HepG2 (cell line): Measurements from ENCODE around the gene GPR162. TPM values are rescaled to one million over a fixed set of nuclear protein-coding genes. Genes with fewer than 3 reads are reported as not detected.

Experiments used
- ATAC-seq: fragments of 200-7000 bp; cut with Tn5 transposase; 3 replicates; pipeline ENCODE4 v1.9.1; 2020; ENCODE audit warnings: mild to moderate bottlenecking, moderate library complexity
- Bru-seq: library from RNA; stranded (reverse); fragments of 400-500 nt; gene quantifications from one replicate; lab custom pipeline; 2021; lab: Mats Ljungman, UMichigan
- BruChase-seq, 2 experiments: library from RNA; stranded (reverse); fragments of 400-500 nt; gene quantifications; one replicate each; lab custom pipeline; 2021; lab: Mats Ljungman, UMichigan
- BruUV-seq: library from RNA; stranded (reverse); fragments of 400-500 nt; replicated peaks from 2 replicates; lab custom pipeline; 2021; lab: Mats Ljungman, UMichigan
- CTCF ChIA-PET: fragments of 300-600 bp; formaldehyde crosslinking; extraction: SDS; loops from one replicate; lab custom pipeline; 2021; ENCODE audit warnings: low total read pairs, inconsistent platforms, low intra/inter-chr PET ratio; lab: Yijun Ruan, JAX
- POLR2A ChIA-PET: fragments of 350-600 bp; sonication (Branson Sonifier 250); formaldehyde crosslinking; loops from one replicate; lab custom pipeline; 2020; ENCODE audit warnings: antibody characterized with exemption, inconsistent platforms; lab: Yijun Ruan, JAX
- DNase-seq: peaks from one replicate; pipeline ENCODE4 v3.0.0-alpha.2; 2015; ENCODE audit warnings: low spot score
- FAIRE-seq: peaks from 3 replicates; lab custom pipeline; 2011; peaks lifted over from hg19 to GRCh38; lab: Jason Lieb, UNC
- H2AFZ ChIP-seq: one replicate; pipeline ENCODE4 v1.6.1; 2011; ENCODE audit warnings: low read length, inconsistent platforms
- H3K27ac ChIP-seq: fragments of 300-600 bp; 3 replicates; pipeline ENCODE4 v1.8.0; 2011; ENCODE audit warnings: mixed run types, mild to moderate bottlenecking, mixed read lengths, low read length, inconsistent platforms; ENCODE audit not compliant: insufficient read depth; ENCODE audit errors: extremely low read length
- H3K27me3 ChIP-seq, 2 experiments: fragments of 200-600 bp in 1 of 2; 2 replicates in 1 of 2; 3 replicates in 1 of 2; pipeline versions ENCODE4 v1.6.0 to v1.8.0; 2011; ENCODE audit warnings: low read length in 2 of 2, mild to moderate bottlenecking in 2 of 2, moderate library complexity in 2 of 2, inconsistent platforms in 1 of 2; ENCODE audit not compliant: insufficient read depth in 2 of 2, control insufficient read depth in 1 of 2
- H3K36me3 ChIP-seq, 2 experiments: fragments of 200-600 bp in 1 of 2; replicated peaks in 1 of 2; 2 replicates in 1 of 2; 3 replicates in 1 of 2; pipeline versions ENCODE4 v1.5.1 to v1.8.0; 2011; ENCODE audit warnings: low read length in 2 of 2, inconsistent platforms in 1 of 2; ENCODE audit not compliant: insufficient read depth in 2 of 2, control insufficient read depth in 1 of 2
- H3K4me1 ChIP-seq: 2 replicates; pipeline ENCODE4 v1.5.1; 2012; ENCODE audit warnings: low read length, inconsistent platforms; ENCODE audit not compliant: insufficient read depth
- H3K4me2 ChIP-seq: 2 replicates; pipeline ENCODE4 v1.6.0; 2011; ENCODE audit warnings: low read depth, low read length, inconsistent platforms
- H3K4me3 ChIP-seq, 3 experiments: fragments of 200-600 bp in 1 of 3; sonication (generic), shearing (Covaris generic) in 1 of 3; replicated peaks in 1 of 3; 2 replicates each; pipeline ENCODE4 v1.5.1; 2011 to 2016; ENCODE audit warnings: low read length in 3 of 3, inconsistent platforms in 2 of 3, low read depth in 2 of 3, mild to moderate bottlenecking in 2 of 3, control low read depth in 1 of 3, mixed read lengths in 1 of 3; ENCODE audit not compliant: insufficient read depth in 1 of 3
- H3K79me2 ChIP-seq: one replicate; pipeline ENCODE4 v1.6.1; 2011; ENCODE audit warnings: low read length, inconsistent platforms; ENCODE audit not compliant: insufficient read depth
- H3K9ac ChIP-seq: 2 replicates; pipeline ENCODE4 v1.6.0; 2011; ENCODE audit warnings: mild to moderate bottlenecking, low read depth, low read length, inconsistent platforms; ENCODE audit not compliant: insufficient read depth
- H3K9me3 ChIP-seq: 2 replicates; pipeline ENCODE4 v1.5.1; 2012; ENCODE audit warnings: mild to moderate bottlenecking, low read length
- H4K20me1 ChIP-seq: 2 replicates; pipeline ENCODE4 v1.6.0; 2011; ENCODE audit warnings: inconsistent platforms, mild to moderate bottlenecking, low read length, moderate library complexity; ENCODE audit not compliant: insufficient read depth
- CBFB ChIP-seq: sonication (generic); formaldehyde crosslinking; IDR thresholded peaks from 2 replicates; pipeline ENCODE4 v1.4.0; 2020; ENCODE audit warnings: missing genetic modification reagents
- HNRNPLL ChIP-seq: fragments of 200-400 bp; formaldehyde crosslinking; IDR thresholded peaks from 2 replicates; pipeline ENCODE4 v1.6.1; 2017; ENCODE audit warnings: mild to moderate bottlenecking, low read depth, low read length; ENCODE audit not compliant: poor library complexity, severe bottlenecking
- KDM2A ChIP-seq: sonication (generic); formaldehyde crosslinking; IDR thresholded peaks from 2 replicates; pipeline ENCODE4 v1.4.0; 2020; ENCODE audit warnings: low read depth, missing genetic modification reagents, borderline replicate concordance
- PCBP2 ChIP-seq: fragments of 200-400 bp; formaldehyde crosslinking; optimal IDR thresholded peaks from 2 replicates; pipeline ENCODE3; 2018; ENCODE audit warnings: low read length, low read depth; ENCODE audit not compliant: poor library complexity, severe bottlenecking
- ZNF75D ChIP-seq: sonication (generic); formaldehyde crosslinking; IDR thresholded peaks from 2 replicates; pipeline ENCODE4 v1.8.1; 2023; ENCODE audit warnings: missing genetic modification reagents, mild to moderate bottlenecking, borderline replicate concordance
- WGBS: methylation state at CpG from one replicate; pipeline ENCODE4 v1.1.6; 2017; ENCODE audit warnings: low lambda C conversion rate; 5-methylcytosine and 5-hydroxymethylcytosine counted together
- in situ Hi-C: cut with HindIII; loops from 2 replicates; pipeline ENCODE4 v1.10.0; 2017; ENCODE audit warnings: low pct_unique_long_range_greater_than_20kb; ENCODE audit not compliant: extremely low pct_ligation_motif_present
- intact Hi-C: fragments of 100-400 bp; cut with micrococcal nuclease; formaldehyde crosslinking; loops from one replicate; pipeline ENCODE4 v1.10.0; 2022; ENCODE audit not compliant: unreplicated experiment
- long read RNA-seq, 2 experiments: library from RNA in 1 of 2; library from polyadenylated mRNA in 1 of 2; stranded (forward) in 1 of 2; unstranded in 1 of 2; transcript quantifications; one replicate each; pipeline ENCODE4 v2.0.0, GENCODE V29; 2019 to 2022
- polyA minus RNA-seq, 3 experiments: library from RNA; depleted of rRNA, polyadenylated mRNA; stranded (reverse); fragments of >200 nt; gene quantifications; 2 replicates each; pipeline ENCODE4 v1.2.3, GENCODE V29; 2011; ENCODE audit warnings: low replicate concordance in 1 of 3
- polyA plus RNA-seq, 8 experiments: library from polyadenylated mRNA; depleted of rRNA in 3 of 8; stranded (reverse) in 7 of 8; unstranded in 1 of 8; fragments of >200 nt; fragmentation: Illumina TruSeq in 4 of 8; extraction: Trizol in 4 of 8; gene quantifications; 2 replicates each; pipeline versions ENCODE4 v1.2.1 to v1.2.3, GENCODE V29; 2011 to 2016; ENCODE audit warnings: low read depth in 4 of 8, missing spikeins in 1 of 8, mixed read lengths in 1 of 8; ENCODE audit not compliant: insufficient read depth in 1 of 8
- total RNA-seq, 5 experiments: library from RNA; depleted of rRNA; stranded (reverse); fragments of >200 nt; fragmentation: Illumina TruSeq; extraction: Trizol; gene quantifications; 2 replicates each; pipeline ENCODE4 v1.2.3, GENCODE V29; 2016; ENCODE audit warnings: low read depth in 1 of 5
- TF ChIP-seq, protein P1 (sequence below): sonication (generic); formaldehyde crosslinking; IDR thresholded peaks from 2 replicates; pipeline ENCODE4 v1.8.0; 2022; ENCODE audit warnings: low read depth, missing genetic modification reagents
- TF ChIP-seq, protein P2 (sequence below): sonication (generic); formaldehyde crosslinking; IDR thresholded peaks from 2 replicates; pipeline ENCODE4 v1.5.1; 2020; ENCODE audit warnings: mild to moderate bottlenecking, missing genetic modification reagents, moderate library complexity

GPR162 gene, protein sequence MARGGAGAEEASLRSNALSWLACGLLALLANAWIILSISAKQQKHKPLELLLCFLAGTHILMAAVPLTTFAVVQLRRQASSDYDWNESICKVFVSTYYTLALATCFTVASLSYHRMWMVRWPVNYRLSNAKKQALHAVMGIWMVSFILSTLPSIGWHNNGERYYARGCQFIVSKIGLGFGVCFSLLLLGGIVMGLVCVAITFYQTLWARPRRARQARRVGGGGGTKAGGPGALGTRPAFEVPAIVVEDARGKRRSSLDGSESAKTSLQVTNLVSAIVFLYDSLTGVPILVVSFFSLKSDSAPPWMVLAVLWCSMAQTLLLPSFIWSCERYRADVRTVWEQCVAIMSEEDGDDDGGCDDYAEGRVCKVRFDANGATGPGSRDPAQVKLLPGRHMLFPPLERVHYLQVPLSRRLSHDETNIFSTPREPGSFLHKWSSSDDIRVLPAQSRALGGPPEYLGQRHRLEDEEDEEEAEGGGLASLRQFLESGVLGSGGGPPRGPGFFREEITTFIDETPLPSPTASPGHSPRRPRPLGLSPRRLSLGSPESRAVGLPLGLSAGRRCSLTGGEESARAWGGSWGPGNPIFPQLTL
- total RNA-seq (2016; rRNA removed; fragmentation: Illumina TruSeq; extraction: Trizol) (not detected in 2 replicates), polyA plus RNA-seq (2011; rRNA removed) (0.08 and 0.10 TPM in 2 replicates), polyA minus RNA-seq (2011; rRNA and poly(A)+ RNA removed; ENCODE audit: low replicate concordance) (not detected in 2 replicates), Bru-seq, nascent RNA (not detected), BruChase-seq, experiment 1, labeled RNA remaining after a 6-hour chase (not detected), BruChase-seq, experiment 2, labeled RNA remaining after a 2-hour chase (not detected)
- not detected in 2 replicates for total RNA-seq (2016; cell fraction: cytosol; rRNA removed; fragmentation: Illumina TruSeq; extraction: Trizol; ENCODE audit: low read depth)
- not detected in 2 replicates for total RNA-seq (2016; cell fraction: insoluble cytoplasmic fraction; rRNA removed; fragmentation: Illumina TruSeq; extraction: Trizol)
- total RNA-seq (2016; cell fraction: membrane; rRNA removed; fragmentation: Illumina TruSeq; extraction: Trizol): not detected in 2 replicates
- total RNA-seq (2016; cell fraction: nucleus; rRNA removed; fragmentation: Illumina TruSeq; extraction: Trizol): not detected in 2 replicates
- 0.05 and 0.08 TPM in 2 replicates for polyA plus RNA-seq (2011; cell fraction: cytosol; rRNA removed)
- polyA plus RNA-seq (2011; cell fraction: nucleus; rRNA removed): 0.34 and 0.66 TPM in 2 replicates
- polyA plus RNA-seq (2012): 0.51 and 0.78 TPM in 2 replicates
- not detected in 2 replicates for polyA plus RNA-seq (2016; cell fraction: cytosol; fragmentation: Illumina TruSeq; extraction: Trizol; ENCODE audit: low read depth)
- polyA plus RNA-seq (2016; cell fraction: insoluble cytoplasmic fraction; fragmentation: Illumina TruSeq; extraction: Trizol; ENCODE audit: low read depth): not detected in 2 replicates
- polyA plus RNA-seq (2016; cell fraction: membrane; fragmentation: Illumina TruSeq; extraction: Trizol; ENCODE audit: low read depth): not detected in 2 replicates
- polyA plus RNA-seq (2016; cell fraction: nucleus; fragmentation: Illumina TruSeq; extraction: Trizol; ENCODE audit: insufficient read depth, low read depth): not detected in 2 replicates
- not detected in 2 replicates for polyA minus RNA-seq (2011; cell fraction: cytosol; rRNA and poly(A)+ RNA removed)
- polyA minus RNA-seq (2011; cell fraction: nucleus; rRNA and poly(A)+ RNA removed): not detected in 2 replicates
- long read RNA-seq, experiment 1: 0 reads
- long read RNA-seq, experiment 2: 0 reads

DNA sequence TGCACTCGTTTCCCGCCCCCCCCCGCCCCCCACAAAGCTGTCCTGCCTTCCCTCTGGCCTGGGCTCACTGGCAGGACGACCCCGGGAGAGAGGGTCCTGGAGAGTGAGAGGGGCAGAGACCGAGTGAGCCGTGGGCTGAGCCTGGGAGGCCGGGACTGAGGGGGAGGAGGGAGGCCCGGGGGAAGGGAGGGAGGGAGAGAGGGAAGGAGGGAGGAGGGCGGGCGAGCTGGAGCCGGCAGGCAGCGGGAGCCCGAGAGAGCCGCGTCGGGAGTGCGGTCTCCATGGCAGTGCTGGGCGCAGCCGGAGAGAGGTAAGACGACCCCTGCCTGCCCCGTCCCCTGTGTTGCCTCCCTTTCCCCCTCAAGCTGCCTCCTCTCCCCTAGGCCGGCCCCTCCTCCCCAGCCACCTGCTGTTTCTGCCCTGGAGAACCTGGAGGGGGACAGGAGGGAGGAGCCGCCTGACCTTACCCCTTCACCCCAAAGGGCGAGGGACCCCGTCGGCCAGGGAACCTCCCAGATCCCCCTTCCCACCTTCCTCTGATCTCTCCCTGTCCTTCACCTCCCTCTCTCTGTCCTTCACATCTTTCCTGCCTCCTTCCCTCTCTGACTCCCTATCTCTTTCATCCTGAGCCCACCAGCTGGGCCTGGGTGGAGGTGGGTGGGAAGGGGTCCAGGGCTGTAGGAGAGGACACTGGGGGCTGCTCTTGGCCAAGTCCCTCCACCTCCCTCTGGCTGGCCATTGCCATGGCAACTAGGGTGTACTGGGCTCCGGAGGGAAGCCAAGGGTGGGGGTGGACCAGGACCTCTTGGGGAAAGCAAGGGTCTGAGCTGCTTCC is at the start of gene GPR162:
Gene GPR162, plus strand, starts transcription at position 231 of the 835 bp plus-strand sequence. CDS start 2,078 bp downstream, outside the sequence.
- Histone ChIP-seq H3K9me3 (no peaks in the 10 kb centered on the region), H3K79me2 (no peaks in the 10 kb centered on the region), H3K36me3 (no peaks in the 10 kb centered on the region), H3K27ac (no peak within 1 kb of the TSS), H4K20me1 (no peaks in the 10 kb centered on the region), H3K4me3 (peak within 1 kb of the TSS in 2 of 3 experiments; percentile 45 to 60; a peak in 3 of 6 replicates), H2AFZ (no peak within 1 kb of the TSS), H3K9ac (peak within 1 kb of the TSS; percentile 31; the same call in 1 of the 2 replicates), H3K27me3 (peaks cover 5 to 29% of the 10 kb centered on the region in 2 experiments; a peak in 4 of 5 replicates), H3K4me1 (peaks cover 42% of the 10 kb centered on the region), H3K4me2 (peak within 1 kb of the TSS; percentile 72)
- no peak for DNase-seq
- WGBS: 6% methylated on average over 23 of the region's 28 CpGs
- intact Hi-C loops (loop anchor here (10.0 kb wide), 1 partner anchor 207 kb away; no protein-coding TSS in a partner anchor), in situ Hi-C loops (no loop called here)
- no TSS peak for BruUV-seq
- POLR2A ChIA-PET: interaction anchor here (0.8 to 2.0 kb wide), 3 partner anchors 8 to 69 kb away, joined by 3 to 13 read pairs (median 4); partner anchors contain the start of gene MLF2
- CTCF ChIA-PET: no interaction called here
- ATAC-seq: peak; percentile 32
- no peak for FAIRE-seq
- TF ChIP-seq, protein P1, sequence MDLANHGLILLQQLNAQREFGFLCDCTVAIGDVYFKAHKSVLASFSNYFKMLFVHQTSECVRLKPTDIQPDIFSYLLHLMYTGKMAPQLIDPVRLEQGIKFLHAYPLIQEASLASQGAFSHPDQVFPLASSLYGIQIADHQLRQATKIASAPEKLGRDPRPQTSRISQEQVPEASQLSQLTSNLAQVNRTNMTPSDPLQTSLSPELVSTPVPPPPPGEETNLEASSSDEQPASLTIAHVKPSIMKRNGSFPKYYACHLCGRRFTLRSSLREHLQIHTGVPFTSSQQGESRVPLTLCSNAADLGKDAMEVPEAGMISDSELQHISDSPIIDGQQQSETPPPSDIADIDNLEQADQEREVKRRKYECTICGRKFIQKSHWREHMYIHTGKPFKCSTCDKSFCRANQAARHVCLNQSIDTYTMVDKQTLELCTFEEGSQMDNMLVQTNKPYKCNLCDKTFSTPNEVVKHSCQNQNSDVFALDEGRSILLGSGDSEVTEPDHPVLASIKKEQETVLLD (CRISPR knock-in tag): no peak
- TF ChIP-seq HNRNPLL (peak; percentile 34), KDM2A (CRISPR knock-in tag) (peak; percentile 50), PCBP2 (peak; percentile 52), CBFB (no peak), ZNF75D (CRISPR knock-in tag) (no peak)
- TF ChIP-seq, protein P2, sequence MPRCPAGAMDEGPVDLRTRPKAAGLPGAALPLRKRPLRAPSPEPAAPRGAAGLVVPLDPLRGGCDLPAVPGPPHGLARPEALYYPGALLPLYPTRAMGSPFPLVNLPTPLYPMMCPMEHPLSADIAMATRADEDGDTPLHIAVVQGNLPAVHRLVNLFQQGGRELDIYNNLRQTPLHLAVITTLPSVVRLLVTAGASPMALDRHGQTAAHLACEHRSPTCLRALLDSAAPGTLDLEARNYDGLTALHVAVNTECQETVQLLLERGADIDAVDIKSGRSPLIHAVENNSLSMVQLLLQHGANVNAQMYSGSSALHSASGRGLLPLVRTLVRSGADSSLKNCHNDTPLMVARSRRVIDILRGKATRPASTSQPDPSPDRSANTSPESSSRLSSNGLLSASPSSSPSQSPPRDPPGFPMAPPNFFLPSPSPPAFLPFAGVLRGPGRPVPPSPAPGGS (CRISPR knock-in tag): peak; percentile 58; the same call in 1 of the 2 replicates
